CD4-positive, alpha-beta T cell treated with Interleukin-6 for 4 hours (primary cell): Measurements from ENCODE around the gene GAB2.

Experiments
- DNase-seq: peaks from one replicate; pipeline ENCODE4 v3.0.0-alpha.2; 2020; ENCODE audit warnings: mixed read lengths

Gene GAB2

DNA sequence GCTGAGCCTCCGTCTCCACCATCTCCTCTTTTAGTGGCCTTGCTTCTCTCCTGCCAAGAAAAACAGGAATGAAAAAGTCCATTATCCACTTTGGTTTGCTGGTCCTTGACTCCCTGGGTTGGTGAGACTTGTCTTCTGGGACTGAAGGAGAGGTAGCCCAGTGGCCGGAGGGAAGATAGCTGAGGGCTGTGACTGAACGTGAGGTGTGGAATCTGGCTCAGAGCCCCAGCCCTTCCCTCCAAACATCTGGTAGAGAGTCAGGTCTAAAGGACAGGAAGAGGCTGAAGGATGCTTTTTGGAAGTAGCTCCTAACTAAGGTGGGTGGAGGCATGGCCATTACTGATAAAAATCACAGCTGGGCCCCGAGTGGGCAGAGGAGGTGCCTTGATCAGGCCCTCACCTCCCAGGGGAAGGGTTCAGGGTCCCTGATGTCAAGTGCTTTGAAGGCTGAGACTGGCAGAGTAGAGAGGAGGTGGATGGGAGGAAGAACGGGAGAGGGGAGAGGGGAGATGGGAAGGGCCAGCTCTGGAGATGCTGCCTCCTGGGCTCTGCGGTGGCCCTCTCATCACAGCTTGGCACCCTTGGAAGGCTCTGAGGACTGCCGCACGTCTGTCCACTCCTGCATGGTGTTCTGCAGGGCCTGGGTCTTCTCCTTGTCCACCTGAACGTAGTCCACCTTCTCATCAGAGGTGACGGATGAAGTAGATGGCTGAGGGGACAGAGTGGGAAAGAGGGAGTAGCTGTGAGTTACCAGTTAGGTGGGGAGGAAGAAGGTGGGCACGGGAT, 198.7 kb downstream of the GAB2 start:
- no peak for DNase-seq

DNA sequence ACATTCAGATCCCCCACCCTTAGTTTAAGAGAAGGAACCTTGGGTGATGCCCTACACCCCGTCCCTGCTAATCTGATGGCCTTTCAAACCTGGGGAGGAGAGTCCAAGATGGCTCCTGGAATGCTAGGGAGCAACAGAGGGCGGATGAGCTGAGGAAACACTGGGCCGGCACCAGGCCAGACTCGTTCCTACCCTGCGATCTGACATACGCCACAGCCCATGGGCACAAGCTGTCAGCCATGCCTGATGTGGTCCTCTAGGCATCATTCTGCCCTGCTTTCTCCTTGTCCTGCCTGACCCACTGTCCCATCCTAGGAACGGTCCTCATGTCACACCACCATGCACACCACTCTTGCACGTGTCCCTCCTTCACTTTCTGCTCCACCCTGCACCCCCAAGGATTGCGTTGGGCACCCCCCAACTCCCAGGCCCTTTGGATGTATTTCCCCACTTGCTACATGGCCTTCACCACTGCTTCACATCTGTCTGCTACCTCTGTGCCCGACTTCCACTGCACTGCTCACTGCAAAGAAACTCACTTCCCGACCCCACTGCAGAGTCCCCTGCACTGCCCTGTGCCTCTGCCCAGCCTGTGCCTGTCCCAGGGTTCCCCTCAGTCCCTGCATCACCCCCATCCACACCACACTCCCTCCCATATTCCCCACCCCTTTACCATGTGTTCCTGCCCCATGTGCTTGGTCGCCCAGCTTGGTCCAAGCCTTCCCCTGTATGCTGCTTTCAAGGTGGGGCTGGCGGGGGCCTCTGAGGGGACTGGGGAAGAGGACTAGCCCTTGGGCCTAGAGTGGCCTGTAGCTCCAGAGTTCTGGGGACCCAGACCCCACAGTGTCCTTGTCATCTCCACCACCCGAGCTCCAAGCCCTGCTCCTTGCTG, 199.7 kb downstream of the GAB2 start:
- DNase-seq = no peak

DNA sequence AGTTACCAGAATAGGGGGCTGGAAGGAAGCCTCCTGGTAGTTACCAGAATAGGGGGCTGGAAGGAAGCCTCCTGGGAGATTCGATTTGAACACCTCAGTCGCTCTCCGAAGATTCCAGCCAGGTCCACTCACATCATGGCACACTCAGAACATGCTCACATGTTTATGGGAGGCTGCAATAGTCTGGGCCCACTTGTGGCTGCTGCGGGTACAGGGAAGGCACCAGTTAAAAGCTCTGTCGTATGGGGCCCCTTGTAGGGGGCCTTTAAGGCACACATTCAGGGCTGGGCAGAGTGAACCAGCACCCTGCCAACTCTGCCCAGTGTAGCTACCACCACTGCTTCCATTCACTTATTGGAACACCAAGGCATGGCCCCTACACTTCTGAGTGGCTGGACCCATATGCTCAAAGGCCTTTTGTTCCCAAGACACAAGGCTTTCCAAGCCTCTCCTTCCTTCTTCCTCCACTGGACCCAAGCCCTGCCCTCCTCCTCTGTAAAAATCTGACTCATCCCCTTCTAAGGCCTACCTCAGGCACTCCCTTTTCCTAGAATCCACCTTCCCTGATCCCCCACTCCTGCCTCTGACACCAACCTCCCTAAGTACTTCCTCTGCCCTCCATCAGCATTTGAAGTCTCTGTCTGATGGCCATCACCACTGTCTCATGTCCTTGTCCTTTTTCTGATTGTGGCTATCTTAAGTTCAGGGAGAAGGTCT, 200.9 kb downstream of the GAB2 start:
- DNase-seq = no peak

DNA sequence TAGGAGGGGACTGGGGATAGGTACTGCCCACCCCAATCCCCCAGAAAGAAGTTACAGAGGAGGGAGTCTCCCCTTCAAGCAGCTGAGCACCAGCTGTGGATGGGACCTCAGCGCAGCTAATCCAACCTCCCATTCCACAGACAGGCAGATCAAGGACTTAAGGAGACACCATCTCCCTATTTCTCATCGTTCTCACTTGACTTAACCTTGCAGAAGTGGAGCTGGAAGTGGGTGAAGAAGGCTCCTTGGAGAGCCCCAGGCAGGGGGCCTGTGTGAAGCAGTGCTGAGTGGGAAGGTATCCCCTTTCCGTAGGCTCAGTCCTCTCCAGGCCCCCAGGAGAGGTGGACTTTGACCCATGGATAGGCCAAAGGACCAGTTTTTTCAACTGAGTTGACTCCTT, 201.6 kb downstream of the GAB2 start:
- DNase-seq = no peak

DNA sequence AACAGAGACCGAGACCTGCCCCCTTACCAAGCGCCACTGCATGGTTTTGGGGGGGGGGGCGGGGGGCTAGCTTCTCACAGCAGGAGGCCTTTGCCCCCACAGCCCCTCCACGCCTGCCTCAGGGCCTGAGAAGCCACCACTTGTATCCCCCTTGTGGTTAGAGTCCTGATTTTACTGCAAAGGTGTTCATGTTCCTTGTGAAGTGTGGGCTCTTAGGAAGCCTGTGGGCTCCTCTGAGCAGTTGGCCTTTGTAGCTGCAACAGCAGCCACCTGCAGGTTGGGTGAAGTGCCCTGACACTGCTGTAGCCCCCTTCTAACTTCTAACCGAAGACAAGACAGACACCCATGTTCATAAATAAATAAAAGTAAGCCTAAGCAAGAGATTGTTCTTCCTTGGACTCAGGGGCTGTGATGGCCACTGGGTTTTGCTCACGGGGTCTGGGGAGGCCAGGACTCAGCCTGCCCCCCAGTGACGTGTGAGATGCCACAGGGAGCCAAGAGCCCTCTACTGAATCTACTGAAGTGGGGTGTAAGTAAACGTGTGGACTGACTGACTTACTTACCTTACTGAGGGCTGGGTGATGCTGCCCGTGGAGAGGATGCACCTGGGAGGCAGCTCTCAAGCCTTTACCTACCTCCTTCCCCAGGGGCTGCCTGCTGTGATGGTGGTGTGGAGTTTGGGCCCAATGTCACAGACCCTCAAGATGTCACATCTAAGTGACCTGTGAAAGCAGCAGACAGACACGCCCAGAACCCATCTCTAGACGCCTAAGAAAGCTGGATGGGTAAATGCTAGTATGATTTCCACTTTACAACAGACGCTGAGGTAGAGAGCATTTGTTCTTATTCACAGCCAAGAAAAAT, 203.1 kb downstream of the GAB2 start:
- DNase-seq = no peak

DNA sequence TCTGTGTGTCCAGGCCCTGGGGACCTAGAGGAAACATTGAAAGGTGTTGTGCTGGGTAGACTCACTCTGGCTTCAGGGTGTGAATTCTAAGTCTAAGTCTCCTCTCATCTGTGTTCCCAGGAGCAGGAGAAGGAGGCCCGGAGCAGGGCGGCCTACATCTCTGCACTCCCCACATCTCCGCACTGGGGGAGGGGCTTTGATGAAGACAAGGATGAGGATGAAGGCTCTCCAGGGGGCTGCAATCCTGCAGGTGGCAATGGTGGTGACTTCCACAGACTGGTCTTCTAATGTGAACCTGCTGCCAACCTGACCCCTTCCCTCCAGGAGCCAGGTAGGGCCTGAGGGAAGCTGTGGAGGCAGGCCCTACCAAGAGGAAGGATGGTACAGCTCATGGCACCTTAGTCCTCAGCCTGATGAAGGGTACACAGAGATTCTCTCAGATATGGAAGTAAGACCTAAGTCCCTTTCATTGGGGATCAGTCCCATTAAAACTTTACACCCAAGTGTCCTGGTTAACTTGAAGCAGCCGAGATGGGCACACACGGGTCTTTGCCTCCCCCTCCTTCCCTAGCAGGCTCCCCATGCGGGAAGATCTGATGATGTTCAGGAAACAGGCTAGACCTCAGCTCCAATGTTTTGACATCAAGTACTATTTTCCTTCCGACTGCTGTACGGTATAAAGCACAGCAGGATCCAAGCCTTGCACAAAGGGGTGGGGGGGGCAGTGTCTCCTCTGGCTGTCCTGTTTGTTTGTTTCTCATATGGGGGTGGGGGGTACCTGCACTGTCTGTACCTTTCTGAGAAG, 203.9 kb downstream of the GAB2 start:
- no peak for DNase-seq

DNA sequence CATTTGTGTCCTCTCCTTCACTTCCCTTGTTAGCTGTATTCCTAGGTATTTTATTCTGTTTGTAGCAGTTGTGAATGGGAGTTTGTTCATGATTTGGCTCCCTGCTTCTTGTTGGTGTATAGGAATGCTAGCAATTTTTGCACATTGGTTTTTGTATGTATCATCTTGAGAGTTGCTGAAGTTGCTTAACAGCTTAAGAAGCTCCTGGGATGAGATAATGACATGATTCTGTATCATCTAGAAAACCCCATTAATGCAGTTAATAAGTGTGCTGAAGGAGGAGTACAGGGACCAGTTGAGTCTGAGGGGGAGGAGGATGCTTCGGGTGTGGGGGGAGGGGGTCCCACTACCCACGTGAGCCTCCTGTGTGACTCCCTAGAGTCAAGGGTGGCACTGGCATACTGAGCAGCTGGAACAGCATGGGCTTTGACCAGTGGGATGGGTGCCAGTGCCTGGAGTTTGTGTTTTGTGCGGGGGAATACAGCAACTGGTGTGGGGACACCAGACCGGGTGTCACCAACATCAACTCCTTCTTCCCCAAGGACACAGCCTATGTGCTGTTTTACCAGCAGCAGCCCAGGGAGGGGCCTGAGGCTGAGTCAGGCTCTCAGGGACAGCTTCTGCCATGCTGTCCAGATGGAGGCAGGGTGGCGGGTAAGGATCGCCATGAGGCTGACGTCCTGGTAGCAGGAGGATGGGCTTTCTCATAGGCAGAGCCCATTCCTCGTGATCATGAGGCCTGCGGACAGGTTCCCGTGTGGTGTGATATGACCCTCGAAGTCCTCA, 204.8 kb downstream of the GAB2 start:
- no peak for DNase-seq

DNA sequence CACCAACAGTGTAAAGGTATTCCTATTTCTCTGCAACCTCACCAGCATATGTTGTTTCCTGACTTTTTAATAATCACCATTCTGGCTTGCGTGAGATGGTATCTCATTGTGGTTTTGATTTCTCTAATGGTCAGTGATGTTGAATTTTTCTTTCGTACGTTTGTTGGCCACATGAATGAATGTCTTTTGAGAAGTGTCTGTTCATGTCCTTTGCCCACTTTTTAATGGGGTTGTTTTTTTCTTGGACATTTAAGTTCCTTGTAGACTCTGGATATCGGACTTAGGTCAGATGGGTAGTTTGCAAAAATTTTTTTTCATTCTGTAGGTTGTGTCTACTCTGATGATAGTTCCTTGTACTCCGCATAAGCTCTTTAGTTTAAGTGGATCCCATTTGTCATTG, 206.1 kb downstream of the GAB2 start:
- DNase-seq = no peak

DNA sequence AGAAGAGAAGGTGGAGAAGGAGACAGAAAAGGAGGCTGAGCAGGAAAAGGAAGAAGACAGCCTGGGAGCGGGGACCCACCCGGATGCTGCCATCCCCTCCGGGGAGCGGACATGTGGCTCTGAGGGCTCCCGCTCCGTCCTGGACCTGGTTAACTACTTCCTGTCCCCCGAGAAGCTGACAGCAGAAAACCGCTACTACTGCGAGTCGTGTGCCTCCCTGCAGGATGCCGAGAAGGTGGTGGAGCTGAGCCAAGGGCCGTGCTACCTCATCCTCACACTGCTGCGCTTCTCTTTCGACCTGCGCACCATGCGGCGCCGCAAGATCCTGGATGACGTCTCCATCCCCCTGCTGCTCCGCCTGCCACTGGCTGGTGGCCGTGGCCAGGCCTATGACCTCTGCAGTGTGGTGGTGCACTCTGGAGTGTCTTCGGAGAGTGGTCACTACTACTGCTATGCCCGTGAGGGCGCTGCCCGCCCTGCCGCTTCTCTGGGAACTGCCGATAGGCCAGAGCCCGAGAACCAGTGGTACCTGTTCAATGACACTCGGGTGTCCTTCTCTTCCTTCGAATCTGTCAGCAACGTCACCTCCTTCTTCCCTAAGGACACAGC, 207.5 kb downstream of the GAB2 start:
- DNase-seq = no peak

DNA sequence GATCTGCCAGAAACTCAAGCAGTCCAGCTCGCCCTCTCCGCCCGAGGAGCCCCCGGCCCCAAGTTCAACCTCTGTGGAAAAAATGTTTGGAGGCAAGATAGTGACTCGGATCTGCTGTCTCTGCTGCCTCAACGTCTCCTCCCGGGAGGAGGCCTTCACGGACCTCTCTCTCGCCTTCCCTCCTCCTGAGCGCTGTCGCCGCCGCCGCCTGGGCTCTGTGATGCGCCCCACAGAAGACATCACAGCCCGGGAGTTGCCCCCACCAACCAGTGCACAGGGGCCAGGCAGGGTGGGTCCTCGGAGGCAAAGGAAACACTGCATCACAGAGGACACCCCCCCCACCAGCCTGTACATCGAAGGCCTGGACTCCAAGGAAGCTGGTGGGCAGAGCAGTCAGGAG, 208.1 kb downstream of the GAB2 start:
- no peak for DNase-seq

DNA sequence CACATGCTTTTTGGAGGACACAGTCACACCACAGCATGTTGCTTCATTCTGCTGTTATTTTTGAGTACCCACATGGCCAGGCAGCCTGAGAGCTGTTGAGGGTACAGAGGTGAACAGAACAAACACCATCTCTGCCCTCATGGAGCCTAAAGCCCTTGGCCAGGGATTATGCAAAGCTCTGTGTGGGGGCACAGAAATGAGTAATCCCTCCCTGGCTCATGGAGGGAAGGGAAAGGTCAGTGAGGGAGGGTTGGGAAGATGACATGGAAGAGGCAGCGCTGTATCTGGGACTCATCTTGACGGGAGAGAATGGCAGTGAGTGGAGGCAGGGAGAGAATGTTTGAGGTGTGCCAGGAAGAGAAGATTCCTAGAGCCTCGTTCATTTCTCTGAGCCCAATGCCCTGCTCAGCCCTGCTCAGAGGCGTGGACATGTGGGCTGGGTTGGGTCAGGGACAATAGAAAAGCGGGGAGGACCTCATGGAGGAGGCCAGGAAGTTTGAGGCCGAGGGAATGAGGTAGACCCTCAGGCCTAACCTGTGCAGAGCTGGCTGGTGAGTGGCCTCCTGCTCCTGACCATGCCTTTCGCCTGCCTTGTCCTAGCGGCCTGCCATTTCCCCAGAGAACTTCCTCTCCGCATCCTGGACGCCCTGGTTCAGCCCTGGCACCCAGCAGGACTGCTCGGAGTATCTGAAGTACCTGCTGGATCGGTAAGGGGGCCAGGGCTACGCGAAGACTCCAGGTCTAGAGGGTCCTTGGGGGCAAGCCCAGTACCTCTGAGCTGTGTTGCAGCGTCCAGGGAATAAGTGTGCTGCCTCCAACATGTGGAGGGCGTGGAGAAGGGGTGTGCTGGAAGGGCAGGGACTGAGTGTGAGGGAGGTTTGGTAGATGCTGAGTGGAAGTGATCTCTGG, 209.1 kb downstream of the GAB2 start:
- DNase-seq = no peak

DNA sequence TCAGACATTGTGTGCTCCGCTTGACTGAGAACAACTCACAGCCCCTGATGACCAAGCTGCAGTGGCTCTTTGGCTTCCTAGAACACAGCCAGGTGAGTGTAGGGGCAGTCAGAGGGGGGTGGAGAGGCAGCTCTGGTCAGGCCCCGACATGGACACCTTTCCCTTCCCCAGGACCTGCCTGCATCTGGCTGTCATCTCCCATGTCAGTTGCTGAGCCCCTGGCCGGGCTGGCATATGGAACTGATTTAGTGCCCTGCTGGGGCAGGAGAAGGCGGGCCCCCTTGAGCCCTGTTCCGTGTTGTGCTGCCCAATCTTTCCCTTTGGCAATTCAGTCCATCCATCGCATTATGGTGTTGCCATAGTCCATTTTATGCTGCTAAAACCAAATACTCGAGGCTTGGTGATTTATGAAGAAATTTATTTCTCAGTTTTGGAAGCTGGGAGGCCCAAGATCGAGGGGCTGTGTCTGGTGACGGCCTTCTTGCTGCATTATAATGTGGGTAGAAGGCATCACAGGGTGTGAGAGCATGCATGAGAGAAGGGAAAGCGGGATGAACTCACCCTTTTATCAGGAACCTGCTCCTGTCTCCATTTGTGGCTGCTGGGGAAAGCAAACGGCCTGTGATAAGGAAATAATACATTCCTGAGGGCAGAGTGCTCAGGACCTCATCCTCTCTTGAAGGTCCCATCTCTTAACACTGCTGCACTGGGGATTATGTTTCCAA, 209.9 kb downstream of the GAB2 start:
- DNase-seq = no peak

DNA sequence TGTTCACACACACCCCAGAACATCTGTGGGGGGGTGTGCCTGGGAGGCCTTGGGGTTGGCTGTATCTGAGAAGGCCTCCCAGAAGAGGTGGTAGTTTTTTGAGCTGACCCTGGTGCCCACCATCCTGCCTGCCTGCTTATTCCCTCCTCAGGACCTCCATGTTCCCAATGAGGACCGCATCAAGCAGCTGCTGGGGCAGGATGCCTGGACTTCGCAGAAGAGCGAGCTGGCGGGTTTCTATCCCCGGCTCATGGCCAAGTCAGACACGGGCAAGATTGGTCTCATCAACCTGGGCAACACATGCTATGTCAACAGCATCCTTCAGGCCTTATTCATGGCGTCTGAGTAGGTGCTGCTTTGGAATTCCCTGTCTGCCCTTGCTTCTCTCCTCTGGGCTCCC, 211.9 kb downstream of the GAB2 start:
- no peak for DNase-seq

DNA sequence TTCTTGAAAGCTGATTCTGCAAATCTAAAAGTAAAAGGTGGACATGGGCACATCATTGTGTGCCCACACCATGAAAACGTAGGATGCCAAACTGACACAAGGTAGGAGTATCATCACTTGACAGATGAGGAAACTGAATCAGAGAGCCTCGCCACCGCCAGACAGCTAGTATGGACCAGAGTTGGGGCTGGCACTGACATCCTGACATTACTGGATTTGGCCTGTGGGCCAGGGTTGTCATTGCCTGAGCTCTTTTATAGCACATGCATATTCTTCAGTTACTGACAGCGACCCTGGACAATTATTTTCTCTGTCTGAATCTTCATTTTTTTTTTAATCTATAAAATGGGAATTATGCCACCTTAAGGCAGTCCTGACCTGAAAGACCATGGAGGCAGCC, 212.4 kb downstream of the GAB2 start:
- DNase-seq = no peak

DNA sequence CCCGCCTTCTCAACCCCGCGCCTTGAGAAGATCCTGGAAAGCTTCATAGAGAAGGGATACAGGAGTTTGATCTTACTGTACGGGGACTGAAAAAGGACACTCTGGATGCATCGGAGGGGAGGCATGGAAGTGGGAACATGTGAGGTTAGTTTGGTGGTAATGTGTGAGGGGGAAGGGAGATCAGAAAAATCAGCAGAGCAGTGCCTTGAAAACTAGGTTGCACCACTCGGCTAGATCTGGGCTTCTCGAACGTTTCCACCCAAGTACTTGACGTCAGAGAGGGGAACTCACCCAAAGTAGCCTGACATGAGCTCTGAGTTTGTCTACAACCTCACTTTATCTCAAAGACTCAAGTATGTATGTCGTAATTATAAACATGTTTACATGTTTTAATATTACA, 214.4 kb downstream of the GAB2 start:
- peak; percentile 73 for DNase-seq

DNA sequence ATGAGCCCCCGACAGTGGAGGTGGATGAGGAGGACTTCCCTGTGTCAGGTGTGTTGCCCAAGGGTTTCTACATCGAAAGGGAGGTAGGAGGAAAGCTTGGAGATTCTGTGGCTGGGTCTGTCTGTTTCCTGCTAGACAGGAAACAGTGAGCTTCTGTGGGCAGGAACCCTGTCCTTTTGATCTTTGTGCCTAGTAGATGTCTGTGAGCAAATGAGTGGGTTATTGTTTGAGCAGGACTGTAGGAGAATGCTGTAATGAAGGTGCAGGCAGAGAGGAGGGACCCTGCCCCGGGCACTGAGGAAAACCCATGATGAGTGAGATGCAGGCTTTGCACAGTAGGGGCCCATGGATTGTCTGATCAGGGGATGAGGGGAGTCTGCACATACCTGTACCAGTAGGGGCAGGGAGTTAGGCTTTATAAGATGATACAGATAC, 214.9 kb downstream of the GAB2 start:
- peak; percentile 75 for DNase-seq

DNA sequence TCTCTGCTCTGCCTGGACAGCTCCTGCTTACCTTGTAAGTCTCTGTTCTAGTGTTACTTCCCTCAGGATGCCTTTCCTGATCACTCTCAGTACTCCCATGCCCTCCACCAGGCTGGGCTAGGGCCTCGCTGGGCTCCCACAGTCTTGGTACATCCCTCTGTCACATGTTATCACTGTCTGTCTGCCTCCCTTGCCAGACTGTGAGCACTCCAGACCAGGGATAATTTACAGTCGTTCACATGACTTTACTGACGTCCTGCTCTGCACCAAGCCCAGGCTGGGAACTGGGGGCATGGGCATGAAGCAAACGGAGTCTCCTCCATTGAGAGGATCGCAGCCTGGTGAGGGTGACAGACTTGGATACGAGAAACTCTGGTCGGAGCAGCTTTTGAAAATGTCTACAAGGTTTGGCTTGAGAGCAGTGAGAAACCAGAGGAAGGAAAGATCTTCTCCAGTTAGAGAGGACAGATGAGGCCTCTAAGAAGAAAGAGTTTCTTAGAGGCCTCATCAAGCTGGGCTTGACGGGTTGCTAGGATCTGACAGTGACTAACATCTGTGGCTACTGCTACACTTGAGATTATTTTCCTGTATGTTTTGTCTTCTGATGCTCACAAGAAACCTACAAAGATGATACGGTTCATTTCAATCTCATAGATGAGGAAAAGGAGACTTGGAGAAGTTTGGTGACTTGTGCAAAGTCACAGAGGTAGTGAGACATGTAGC, 216.4 kb downstream of the GAB2 start:
- peak; percentile 54 for DNase-seq

DNA sequence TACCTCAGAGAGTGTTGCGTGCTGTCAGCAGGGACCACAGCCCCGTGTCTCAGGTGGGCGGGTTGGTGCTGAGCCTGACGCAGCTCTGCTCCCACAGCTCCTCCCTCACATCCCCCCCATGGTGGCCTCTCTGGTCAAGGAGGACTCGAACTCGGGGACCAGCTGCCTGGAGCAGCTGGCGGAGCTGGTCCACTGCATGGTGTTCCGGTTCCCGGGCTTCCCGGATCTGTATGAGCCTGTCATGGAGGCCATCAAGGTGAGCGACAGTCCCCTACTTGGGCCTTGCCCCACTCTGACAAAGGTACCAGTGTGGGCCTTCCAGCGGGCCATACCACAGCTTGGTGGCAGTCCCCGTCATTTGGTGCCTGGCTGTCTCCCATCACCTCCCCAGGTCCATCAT, 217.1 kb downstream of the GAB2 start:
- DNase-seq = no peak
